Fibroblast of the aortic adventitia (primary cell): Measurements from ENCODE around the gene TMEM255B. TPM values are rescaled to one million over a fixed set of nuclear protein-coding genes. Genes with fewer than 3 reads are reported as not detected.
A peak's percentile ranks its signal among the peaks of the same experiment; 100 is the strongest.

Source experiments
- DNase-seq: peaks from one replicate; pipeline ENCODE4 v3.0.0-alpha.2; 2010; ENCODE audit warnings: low read depth
- H3K4me3 ChIP-seq: 2 replicates; pipeline ENCODE4 v1.5.1; 2011; ENCODE audit warnings: low read depth, mild to moderate bottlenecking, control low read depth, low read length, moderate library complexity
- total RNA-seq: library from RNA; depleted of rRNA; stranded (reverse); fragments of >200 nt; gene quantifications from 2 replicates; pipeline ENCODE4 v1.2.3, GENCODE V29; 2012; ENCODE audit warnings: low replicate concordance
- TF ChIP-seq, protein P1 (sequence below): IDR thresholded peaks from 2 replicates; pipeline ENCODE4 v1.5.1; 2011; ENCODE audit warnings: mild to moderate bottlenecking, low read length, control low read depth, inconsistent platforms; ENCODE audit not compliant: insufficient read depth

Gene TMEM255B
- total RNA-seq, 1 donor = not detected

DNA sequence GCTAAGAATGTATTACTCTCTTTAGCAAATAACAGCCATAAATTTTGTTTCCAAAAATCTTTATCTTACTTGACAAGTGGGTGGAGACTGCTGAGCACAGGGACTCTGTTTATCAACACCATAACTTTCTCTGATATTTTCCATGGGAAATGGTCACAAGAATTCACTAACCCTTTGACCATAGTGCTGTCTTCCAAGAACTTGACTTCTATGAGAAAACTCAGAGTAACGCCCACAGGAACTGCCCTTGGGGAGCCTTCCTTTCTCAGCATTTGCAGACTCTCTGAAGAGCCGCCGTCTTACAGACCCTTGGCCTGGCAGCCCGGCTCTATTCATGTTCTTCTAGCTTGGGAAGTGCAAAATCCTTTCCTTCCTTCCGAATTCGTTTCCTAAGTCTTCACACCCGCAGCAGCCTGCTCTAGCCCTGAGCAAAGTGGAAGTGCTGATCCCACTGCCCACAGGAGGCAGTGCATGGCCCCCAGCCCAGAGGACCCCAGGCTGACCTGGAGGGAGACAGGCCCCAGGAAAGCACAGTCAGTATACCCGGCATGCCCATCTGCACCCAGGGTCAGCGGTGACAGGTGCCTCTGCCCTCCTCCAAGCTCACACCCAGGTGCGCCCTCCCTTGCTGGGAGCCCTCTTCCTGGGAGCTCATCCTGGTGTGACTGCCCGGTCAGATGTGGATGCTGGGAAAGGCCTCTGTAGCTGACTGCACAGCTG is 94.7 kb downstream of the TMEM255B start:
- no peak overlapping the region for H3K4me3 ChIP-seq

DNA sequence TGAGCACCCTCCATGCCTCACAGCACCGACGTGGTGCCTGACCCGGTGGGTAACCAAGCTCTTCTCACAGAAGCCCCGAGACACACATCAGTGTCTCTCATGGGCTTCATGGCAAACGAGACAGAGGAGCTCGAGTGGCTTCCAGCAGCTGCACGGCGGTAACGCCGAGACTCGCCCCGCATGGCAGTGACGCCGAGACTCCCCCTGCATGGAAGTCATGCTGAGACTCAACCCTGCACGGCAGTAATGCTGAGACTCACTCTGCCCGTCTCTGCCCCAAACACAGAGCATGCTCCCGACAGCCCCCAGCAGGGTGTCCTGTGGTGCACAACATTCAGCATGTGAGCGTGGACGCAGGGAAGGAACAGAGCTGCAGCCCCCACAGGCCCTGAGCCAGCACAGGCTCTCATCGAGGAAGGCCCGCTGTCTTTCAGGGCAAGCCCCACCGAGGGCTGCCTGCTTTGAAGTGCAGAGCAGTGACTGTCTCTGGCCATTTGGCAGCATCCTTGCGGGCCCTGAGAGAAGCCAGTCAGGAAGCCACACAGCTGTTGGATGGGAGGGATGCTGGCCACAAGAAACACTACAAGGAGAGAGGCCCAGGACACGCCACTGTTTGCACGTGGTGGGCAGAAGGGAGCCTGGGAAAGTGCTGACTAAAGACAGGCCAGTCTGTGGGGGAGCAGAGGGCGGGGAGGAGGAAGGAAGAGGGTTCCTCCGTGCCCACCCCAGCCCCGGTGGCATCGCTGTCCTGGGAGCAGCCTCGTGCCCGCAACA is 95.4 kb downstream of the TMEM255B start:
- peak; percentile 30 for DNase-seq
- H3K4me3 ChIP-seq = no peak overlapping the region

More for the DNA sequence above, 94.7 kb downstream of the TMEM255B start:
- peak; percentile 68 for DNase-seq
- TF ChIP-seq, protein P1, sequence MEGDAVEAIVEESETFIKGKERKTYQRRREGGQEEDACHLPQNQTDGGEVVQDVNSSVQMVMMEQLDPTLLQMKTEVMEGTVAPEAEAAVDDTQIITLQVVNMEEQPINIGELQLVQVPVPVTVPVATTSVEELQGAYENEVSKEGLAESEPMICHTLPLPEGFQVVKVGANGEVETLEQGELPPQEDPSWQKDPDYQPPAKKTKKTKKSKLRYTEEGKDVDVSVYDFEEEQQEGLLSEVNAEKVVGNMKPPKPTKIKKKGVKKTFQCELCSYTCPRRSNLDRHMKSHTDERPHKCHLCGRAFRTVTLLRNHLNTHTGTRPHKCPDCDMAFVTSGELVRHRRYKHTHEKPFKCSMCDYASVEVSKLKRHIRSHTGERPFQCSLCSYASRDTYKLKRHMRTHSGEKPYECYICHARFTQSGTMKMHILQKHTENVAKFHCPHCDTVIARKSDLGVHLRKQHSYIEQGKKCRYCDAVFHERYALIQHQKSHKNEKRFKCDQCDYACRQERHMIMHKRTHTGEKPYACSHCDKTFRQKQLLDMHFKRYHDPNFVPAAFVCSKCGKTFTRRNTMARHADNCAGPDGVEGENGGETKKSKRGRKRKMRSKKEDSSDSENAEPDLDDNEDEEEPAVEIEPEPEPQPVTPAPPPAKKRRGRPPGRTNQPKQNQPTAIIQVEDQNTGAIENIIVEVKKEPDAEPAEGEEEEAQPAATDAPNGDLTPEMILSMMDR = no peak

DNA sequence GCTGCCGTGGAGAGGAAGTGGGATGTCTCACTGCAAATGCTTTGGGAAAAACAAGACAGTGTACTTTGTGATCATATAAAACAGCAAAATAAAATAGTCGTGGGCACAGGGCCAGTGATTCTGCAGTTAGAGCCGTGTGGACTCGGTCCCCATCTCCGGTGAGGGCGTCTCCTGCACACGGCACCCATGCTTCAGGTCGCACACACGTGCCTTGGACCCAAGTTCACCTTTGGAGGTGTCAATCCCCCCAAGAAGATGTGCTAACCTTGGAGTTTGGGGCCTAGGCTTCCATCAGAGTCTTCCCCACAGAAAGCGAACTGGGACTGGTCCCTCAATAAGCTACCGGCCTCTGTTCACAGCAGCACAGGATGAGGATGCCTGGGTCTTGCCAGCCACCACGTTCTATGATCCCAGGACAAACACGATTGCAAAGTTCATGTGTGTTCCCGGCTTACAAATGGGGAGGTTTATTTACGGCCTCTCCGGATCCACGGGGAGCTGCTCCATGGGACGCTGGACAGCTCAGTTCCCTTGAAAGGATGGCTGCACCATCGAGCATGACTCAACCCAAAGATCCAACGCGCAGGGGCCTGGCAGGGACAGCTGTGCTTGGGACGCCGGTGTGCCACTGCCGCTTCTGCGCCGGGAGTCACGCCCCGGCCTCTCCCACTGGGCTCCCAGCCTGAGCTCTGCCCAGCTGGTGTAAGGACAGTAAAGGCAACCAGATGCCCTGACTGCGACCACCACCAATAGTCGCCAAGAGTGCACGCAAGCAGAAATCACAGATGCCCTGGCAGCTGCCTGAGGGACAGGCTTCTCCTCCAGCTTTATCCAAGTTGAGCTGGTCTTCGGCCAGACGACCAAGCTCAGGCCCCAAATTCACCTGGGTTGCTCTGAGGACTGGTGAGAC is 96.2 kb downstream of the TMEM255B start:
- DNase-seq = no peak
- TF ChIP-seq, protein P1 = no peak

More for the DNA sequence above, 95.4 kb downstream of the TMEM255B start:
- TF ChIP-seq, protein P1 = no peak

GRCh38 chr13:113855931-113856715 is 97.1 kb downstream of the TMEM255B start:
- no peak overlapping the region for H3K4me3 ChIP-seq
- no peak for DNase-seq
- TF ChIP-seq, protein P1 = no peak

More for the DNA sequence above, 96.2 kb downstream of the TMEM255B start:
- H3K4me3 ChIP-seq = no peak overlapping the region

- H3K4me3 ChIP-seq = no peak overlapping the region
- DNase-seq = peak; percentile 43
- TF ChIP-seq, protein P1 = no peak
Observed at GRCh38 chr13:113856716-113857065, 97.7 kb downstream of the TMEM255B start.

- DNase-seq = no peak
- H3K4me3 ChIP-seq = no peak overlapping the region
- TF ChIP-seq, protein P1 = no peak
Observed at GRCh38 chr13:113857531-113858195, 98.6 kb downstream of the TMEM255B start.
